Amniotic epithelial cell (primary cell): ENCODE results near the gene RTP2.

Experiments
- DNase-seq: peaks from one replicate; pipeline ENCODE4 v3.0.0-alpha.2; 2010; ENCODE audit warnings: low read depth

The RTP2 gene

GRCh38 chr3:187702507-187703033 is at the start of gene RTP2:
TSS of gene RTP2 (minus strand) at chr3:187702557. CDS start at chr3:187702128, 429 bp downstream.
- DNase-seq: no peak

GRCh38 chr3:187750513-187751123 is 48.3 kb upstream of the RTP2 start:
- no peak for DNase-seq

- peak; percentile 48 for DNase-seq
Observed at GRCh38 chr3:187750006-187750512, 47.7 kb upstream of the RTP2 start.

GRCh38 chr3:187748050-187748481 is 45.7 kb upstream of the RTP2 start:
- peak; percentile 70 for DNase-seq

- DNase-seq: no peak
Observed at GRCh38 chr3:187747506-187747905, 45.1 kb upstream of the RTP2 start.

- peak; percentile 61 for DNase-seq
Observed at GRCh38 chr3:187746442-187747281, 44.3 kb upstream of the RTP2 start.

GRCh38 chr3:187746059-187746441 is 43.7 kb upstream of the RTP2 start:
- DNase-seq: peak; percentile 26

- DNase-seq: peak; percentile 99
Observed at GRCh38 chr3:187745201-187746058, 43.1 kb upstream of the RTP2 start, which contains the start of gene BCL6. TSS of gene BCL6 (minus strand) at chr3:187745468. CDS start at chr3:187733693, 11,775 bp downstream.

GRCh38 chr3:187744169-187745151 is 42.1 kb upstream of the RTP2 start:
- DNase-seq: peak; percentile 62

GRCh38 chr3:187743195-187744141 is 41.1 kb upstream of the RTP2 start:
- peak; percentile 54 for DNase-seq

GRCh38 chr3:187742351-187743171 is 40.2 kb upstream of the RTP2 start:
- DNase-seq: peak; percentile 68

- peak; percentile 80 for DNase-seq
Observed at GRCh38 chr3:187741403-187742350, 39.3 kb upstream of the RTP2 start.

GRCh38 chr3:187740421-187741399 is 38.4 kb upstream of the RTP2 start:
- peak; percentile 87 for DNase-seq

- peak; percentile 97 for DNase-seq
Observed at GRCh38 chr3:187739561-187740332, 37.4 kb upstream of the RTP2 start.

- DNase-seq: no peak
Observed at GRCh38 chr3:187739094-187739560, 36.8 kb upstream of the RTP2 start.
